Effector CD4-positive, alpha-beta T cell (primary cell): ENCODE measurements around the gene DDX39A.
A peak's percentile ranks its signal among the peaks of the same experiment; 100 is the strongest.
"Not testable (repeated sequence)": the region's sequence is repeated elsewhere in the genome, so short reads cannot be mapped to it uniquely, and the experiment has no call there.

Source experiments
- DNase-seq: peaks from one replicate; pipeline ENCODE4 v3.0.0-alpha.2; 2020

DDX39A gene

DNA sequence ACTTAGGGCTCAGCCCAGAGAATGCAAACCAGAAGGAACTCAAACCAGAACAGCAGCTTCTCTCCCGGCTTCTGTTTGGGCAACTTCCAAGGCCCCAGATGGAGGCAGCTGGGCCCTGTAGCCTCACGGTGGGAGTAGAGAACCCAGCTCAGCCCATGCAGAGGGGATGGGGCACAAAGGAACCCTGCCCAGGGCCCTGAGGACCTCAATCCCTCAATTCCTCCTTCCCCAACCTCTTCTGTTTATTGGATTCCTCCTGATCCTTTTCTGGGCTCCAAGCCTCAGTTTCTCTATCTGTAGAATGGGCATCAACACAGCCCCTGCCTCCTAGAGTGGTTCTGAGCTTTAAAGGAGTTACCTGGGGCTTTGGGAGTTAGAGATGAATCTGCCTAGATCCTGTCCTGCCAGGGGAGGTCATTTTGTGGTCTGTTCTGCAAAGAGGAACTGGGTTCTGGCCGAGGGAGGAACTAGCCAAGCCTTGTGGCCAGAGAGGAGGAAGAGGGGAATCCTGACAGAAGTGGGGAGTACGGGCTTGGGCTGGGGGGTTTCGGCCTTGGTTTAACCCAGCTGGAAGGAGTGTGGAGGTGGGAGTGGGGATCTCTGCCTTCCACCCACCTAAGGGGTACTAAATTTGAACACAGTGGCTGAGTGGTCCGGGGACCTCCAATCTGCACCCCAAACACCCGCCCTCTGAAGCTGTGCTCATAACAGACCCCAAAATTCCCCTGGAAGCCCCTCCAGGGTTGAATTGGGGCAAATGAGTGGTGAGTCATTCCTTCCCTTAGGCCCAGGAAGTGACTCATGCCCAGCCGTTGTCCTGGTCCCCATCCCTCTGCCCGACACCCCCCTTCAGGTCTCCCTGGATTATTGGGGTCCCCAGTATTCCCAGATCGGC is 35.2 kb downstream of the DDX39A start:
- peak; percentile 65 for DNase-seq

DNA sequence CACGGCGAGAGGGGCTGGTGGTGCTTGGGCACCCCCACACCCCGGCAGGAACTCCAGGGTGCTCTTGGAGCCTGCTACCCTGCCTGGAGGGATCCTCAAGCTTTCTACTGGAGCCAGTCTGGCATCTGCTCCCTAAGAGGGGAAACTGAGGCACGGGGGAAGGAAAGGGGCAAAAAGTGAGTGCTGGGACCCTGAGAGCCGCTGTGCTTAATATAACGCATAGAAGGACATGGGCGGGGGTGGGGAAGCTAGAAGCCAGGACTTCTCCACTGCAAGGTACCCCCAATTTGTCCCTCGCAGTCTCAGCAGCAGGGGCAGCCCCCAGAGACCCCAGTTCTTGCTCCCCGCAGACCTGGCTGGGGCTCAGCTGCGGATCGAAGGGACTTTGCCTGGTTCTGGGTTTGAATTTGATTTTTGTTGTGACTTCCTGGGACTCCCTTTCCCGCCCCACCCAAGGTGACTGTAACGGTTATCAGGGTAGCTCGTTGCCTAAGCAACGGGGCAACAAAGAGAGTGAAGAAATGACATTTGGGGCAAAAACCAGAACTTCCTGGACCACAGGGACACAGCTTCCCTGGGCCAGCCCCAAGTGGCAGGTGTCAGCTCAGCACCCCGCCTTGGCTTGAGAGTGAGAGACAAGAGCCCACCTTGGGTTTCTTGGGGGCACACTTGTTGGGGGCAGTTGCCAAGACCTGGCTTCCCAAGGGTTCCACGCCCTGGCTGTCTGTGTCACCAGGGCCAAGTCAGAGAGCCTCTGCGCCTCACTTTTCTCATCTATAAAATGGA is 37.3 kb downstream of the DDX39A start:
- peak; percentile 79 for DNase-seq

GRCh38 chr19:14379294-14380065 is 39.7 kb downstream of the DDX39A start:
- no peak for DNase-seq

- DNase-seq = no peak
Observed at GRCh38 chr19:14378890-14379289, 40.3 kb downstream of the DDX39A start.

DNA sequence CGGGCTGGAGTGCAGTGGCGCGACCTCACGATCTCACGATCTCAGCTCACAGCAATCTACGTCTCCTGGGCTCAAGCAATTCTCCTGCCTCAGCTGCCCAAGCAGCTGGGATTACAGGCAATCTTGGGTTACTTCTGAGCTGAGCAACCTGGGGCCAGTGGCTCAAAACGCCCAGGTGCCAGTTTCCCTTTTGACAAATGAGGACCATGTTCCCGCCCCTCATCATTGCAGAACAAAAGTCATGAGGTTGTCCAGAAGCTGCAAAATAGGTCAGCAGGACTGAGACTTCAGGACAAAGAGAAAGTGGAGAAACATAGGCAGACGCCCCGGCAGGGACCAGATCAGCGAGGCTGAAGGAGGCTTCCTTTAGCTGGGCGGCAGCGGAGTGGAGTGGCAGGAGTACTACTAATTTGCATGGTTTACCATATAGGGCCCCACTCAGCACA is 41.2 kb downstream of the DDX39A start:
- DNase-seq = no peak

GRCh38 chr19:14375582-14376291 is 43.4 kb downstream of the DDX39A start:
- DNase-seq = no peak

- peak; percentile 74 for DNase-seq
Observed at GRCh38 chr19:14375055-14375581, 44.0 kb downstream of the DDX39A start.

GRCh38 chr19:14374313-14374712 is 44.8 kb downstream of the DDX39A start:
- not testable (repeated sequence) for DNase-seq

- not testable (repeated sequence) for DNase-seq
Observed at GRCh38 chr19:14372384-14373077, 46.6 kb downstream of the DDX39A start.

- DNase-seq = no peak
Observed at GRCh38 chr19:14371301-14371821, 47.8 kb downstream of the DDX39A start.

DNA sequence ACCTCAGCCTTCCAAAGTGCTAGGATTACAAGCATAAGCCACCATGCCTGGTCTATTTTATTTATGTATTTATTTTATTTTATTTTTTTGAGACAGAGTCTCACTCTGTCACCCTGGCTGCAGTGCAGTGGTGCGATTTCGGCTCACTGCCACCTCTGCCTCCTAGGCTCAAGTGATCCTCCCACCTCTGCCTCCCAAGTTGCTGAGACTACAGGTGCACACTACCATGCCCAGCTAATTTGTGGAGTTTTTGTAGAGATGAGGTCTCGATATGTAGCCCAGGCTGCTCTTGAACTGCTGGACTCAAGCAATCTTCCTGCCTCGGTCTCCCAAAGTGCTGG is 48.2 kb downstream of the DDX39A start:
- no peak for DNase-seq

DNA sequence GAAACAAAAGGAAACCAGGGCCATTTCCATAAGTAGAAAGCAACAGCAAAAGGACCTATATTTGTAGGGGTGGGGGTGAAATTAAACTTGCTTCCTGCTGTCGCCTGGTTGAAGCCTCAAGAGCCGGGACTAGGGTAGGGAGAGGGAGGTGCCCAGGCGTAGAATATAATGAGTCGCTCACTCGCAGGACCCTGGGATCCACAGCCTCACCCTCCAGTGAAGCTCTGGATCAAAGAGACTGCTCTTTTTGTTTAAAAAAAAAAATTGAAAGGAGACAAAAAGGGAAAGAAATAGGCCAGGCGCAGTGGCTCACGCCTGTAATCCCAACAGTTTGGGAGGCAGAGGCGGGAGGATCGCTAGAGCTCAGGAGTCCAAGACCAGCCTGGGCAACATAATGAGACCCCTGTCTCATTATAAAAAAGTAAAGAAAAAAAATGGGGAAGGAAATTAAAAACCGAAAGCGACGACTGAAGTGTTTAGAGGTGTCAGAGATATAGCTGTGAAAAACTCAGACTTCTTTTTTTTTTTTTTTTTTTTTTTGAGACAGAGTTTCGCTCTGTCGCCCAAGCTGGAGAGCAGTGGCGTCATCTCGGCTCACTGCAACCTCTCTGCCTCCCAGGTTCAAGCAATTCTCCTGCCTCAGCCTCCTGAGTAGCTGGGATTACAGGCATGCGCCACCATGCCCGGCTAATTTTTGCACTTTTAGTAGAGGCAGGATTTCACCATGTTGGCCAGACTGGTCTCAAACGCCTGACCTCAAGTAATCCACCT is 48.8 kb downstream of the DDX39A start:
- DNase-seq = peak; percentile 51

- DNase-seq = peak; percentile 87
Observed at GRCh38 chr19:14369399-14370168, 49.6 kb downstream of the DDX39A start.

DNA sequence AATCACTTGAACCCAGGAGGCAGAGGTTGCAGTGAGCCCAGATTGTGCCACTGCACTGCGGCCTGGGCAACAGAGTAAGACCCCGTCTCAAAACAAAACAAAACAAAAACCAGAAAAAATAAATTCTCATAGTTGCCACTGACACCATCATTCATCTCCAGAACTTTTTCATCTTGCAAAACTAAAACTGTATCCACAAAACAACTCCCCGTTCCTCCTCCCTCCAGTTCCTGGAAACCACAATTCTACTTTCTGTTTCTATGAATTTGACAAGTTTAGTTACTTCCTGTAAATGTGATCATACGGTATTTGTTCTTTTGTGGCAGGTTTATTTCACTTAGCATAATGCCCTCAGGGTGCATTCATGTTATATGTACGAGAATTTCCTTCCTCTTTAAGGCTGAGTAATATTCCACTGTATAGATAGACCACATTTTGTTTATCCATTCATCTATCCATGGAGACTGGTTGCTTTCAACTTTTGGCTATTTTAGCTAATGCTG is 51.1 kb downstream of the DDX39A start:
- DNase-seq = no peak

GRCh38 chr19:14367016-14367415 is 52.1 kb downstream of the DDX39A start:
- DNase-seq = no peak

DNA sequence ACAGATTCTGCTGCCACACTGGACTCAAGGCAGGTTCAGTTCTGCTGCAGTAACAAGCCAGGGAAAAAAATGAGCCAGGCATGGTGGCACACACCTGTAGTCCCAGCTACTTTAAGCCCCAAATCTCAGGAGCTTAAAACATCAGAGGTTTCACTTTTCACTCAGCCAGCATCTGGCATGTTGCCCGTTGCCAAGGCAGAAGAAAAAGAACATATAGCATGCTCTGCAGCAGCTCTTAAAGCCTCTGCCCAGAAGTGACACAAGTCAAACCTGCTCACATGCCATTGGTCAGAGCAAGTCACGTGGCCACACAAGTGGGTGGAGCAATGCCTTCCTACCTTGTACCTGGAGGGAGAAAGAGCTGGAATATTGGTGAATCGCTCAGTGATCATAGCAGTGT is 52.6 kb downstream of the DDX39A start:
- DNase-seq = peak; percentile 88

- DNase-seq = not testable (repeated sequence)
Observed at GRCh38 chr19:14364098-14364443, 55.1 kb downstream of the DDX39A start.

GRCh38 chr19:14363183-14364097 is 55.7 kb downstream of the DDX39A start:
- DNase-seq = no peak
